NCI-H2029 treated with DMSO at 0.1 percent for 48 hours (cell line): ENCODE measurements around the gene CCDC188.

Experiments
- DNase-seq: peaks from one replicate; lab custom pipeline; 2025; lab: John Stamatoyannopoulos, UW

Gene CCDC188

DNA sequence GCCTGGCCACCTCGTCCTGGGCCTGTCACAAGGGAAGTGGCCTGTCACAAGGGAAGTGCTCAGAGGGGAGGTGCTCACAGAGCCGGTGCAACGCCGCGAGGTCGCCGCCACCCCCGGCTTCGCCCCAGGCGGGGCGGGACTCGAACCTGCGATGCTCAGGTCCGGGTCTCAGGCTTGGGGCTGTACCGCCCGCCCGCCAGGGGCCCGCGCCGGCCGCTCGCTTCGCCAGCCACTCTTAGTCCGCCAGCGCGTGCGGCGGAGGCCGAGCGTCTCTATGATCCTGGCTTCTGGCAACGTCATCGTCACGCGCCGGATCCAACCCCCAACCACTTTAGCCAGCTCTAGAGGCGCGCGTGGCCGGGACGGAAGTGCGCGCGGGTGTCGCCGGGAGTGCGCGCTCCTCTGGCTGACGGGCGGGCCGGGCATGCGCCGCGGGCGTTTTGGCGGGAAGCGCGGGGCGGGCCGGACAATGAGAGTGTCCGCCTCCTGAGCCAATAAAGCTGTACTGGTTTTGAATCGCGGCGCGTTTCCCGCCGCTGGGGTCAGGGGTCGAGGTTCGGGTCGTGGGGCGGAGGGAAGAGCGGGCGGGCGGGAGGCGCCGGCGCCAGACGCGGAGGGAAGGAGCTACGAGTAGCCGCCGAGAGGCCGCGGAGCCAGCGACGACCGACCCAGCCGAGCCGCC, 33.8 kb downstream of the CCDC188 start, which contains the start of gene TRMT2A:
Gene TRMT2A, minus strand, starts transcription at position 276 of the 682 bp plus-strand sequence. CDS start 320 bp downstream, outside the sequence.
- peak; percentile 92 for DNase-seq

DNA sequence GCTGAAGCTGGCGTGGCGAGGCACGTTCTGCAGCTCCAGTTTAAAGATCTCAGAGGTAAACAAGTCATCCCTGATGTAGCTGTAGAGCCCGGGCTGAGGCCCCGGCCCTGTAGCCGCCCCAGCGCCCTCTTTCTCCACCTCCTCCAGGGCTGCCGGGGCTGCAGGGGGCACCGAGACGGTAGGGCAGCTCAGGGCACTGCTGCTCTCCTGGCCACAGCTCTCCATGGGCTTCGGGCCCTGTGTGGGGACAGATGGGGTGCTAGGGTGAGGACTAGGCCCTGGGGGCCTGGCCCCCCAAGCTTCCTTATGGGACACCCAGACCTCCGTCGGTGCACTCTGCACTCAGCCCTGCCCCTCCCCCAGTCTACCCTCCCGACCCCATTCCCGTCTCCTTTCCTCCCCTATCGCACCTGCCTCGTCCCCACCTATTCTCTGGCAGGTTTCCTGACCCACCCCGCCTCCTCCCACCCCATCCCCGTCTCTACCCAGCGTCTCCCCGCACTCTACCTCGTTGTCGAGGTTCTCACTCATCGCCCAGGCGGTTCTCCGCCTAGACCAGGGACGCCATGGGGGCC, 34.4 kb downstream of the CCDC188 start:
- DNase-seq: no peak

DNA sequence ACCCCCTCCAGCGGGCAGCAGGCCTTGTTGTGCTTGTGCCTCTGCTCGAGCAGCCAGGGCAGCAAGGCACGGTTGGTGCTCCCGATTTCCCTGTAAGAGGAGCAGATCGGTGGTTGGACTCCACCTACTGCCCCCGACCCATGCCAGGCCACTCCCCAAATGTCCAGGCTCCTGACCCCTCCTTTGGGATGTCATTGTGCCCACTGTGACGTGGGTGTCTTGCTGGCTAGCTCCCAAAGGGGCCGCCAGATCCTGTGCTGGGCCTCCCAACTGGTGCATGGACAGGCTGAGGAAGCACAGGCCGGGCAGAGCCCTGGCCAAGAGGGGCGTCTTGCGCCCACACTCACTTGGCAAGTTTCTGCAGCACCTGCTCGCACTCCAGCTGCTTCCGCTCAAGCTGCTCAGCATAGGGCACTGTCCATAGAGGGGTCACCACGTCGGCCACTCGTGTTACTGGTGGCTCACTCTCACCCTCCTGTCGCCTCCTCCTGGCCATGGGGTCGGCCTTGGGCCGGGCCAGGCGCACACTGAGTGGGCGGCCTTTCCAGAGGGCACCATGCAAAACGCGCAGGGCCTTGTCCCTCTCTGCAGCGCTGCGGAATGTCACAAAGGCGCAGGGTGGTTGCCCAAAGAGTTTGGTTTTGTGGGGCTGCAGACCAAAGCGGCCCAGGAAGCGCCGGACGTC, 35.0 kb downstream of the CCDC188 start, which contains the start of gene RANBP1:
Gene RANBP1, plus strand, starts transcription at position 414 of the 685 bp plus-strand sequence. Its CDS starts 81 bp downstream, at position 495.
- no peak for DNase-seq

DNA sequence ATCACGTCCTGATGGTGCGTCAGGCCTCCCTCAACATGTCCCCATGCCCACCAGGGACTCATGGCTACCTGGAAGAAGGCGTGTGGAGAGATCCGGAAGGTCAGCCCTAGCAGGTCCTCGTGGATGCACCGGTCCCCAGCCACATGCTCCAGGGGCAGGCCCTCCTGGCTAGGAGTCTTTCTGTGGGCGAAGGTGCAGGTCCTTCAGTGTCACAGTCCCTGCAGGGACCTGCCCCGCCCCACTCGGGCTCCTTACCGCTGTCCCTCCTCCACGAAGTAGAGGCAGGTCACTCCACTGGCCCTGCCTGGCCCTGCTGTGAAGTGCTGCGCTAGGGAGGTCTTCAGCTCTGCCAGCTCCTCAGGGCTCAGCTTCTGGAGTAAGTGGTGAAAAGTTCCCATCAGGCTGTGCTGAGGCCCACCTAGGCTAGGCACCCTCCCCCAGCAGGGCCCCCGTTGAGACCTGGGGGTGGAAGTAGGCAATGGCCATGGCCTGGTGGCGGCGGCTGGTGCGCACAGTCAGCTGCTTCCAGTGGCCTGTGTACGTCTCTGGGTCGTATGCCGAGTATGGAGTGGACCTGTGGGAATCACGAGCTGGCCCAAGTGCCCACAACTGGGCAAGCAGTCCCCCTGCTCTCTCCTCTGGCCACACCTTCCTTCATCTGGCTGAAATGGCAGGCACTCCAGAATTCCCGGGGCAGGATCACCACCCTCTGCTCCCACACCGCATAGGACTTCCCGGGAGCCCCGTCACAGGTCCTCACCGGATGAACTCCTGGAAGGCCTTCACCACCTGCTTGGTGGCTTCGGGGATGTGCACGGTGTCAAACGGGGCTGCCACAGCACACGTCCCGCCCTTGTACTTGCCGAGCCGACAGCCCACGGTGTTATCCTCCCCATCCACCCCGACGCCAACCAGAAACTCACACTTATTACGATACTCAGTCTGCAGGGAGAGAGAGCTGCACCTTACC, 36.1 kb downstream of the CCDC188 start:
- no peak for DNase-seq

DNA sequence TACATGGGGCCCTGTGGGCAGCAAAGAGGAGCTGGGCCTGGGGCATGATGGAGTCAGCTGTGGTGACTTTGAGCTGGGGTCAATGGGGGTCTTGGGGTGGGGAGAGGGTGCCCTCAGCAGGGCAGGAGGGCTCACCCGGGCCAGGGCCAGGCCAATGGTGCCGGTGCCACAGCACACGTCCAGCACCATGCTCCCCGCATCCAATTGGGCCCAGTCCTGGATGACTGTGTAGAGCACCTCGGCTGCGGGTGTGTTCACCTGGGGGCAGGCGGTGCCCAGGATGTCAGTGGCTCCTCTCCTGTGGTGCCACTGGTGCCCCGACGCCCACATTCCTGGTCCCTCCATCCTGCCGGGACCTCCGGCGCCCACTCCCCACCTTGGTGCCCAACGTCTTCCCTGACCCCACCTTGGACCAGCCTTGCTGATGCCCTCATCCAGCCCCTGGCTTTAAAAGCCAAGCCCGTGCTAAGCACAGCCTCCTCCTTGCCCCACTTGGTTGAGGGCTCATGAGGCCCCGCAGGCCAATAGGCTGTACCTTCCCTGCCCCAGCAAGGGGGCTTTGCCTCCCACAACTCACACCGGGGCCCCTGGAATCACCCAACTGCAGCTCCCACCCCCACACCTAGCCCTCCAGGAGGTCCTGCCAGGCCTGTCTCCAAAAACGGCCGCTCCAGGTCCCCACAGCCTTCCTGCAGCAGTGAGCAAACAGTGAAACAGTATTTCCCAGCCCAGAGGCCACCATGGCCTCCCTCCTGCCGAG, 37.1 kb downstream of the CCDC188 start:
- DNase-seq: no peak

DNA sequence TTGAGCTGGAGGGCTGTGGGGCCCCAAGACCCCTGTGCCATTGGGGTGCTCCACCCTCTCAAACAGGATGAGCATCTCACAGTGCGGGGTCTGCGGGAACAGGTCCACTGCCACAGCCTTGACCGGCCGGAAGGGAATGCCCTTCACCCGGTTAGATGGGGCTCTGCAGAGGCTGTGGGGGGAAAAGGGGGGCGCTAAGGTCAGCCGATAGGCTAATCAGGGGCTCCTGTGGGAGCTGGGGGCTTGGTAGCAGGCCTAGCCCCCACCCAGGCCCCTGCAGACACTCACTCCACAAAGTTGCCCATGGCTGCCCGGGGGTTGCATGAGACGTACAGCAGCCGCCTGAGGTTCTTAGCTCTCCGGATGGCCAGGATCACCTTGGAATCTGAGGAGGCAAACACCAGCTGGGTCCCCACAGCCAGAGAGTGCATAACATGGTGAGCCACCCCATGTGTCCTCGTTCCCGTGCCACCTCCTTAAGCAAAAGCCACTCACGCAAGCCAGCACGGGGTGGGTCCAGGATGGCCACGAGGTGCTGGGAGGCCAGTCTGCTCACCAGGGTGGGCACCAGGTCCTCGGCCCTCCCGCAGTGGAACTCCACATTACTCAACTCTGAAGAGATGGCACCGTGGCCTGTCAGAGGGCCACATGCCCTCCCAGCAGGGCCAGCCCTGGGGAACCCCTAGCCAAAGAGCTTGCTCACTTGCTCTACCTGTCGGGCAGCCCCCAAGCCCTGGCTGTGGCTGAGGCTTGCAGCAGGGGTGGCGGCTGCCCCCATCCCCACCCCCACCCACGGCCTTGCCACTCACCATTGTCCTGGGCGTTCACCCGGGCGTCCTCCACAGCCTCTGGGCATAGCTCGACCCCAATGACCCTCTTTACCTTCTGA, 38.0 kb downstream of the CCDC188 start:
- no peak for DNase-seq

DNA sequence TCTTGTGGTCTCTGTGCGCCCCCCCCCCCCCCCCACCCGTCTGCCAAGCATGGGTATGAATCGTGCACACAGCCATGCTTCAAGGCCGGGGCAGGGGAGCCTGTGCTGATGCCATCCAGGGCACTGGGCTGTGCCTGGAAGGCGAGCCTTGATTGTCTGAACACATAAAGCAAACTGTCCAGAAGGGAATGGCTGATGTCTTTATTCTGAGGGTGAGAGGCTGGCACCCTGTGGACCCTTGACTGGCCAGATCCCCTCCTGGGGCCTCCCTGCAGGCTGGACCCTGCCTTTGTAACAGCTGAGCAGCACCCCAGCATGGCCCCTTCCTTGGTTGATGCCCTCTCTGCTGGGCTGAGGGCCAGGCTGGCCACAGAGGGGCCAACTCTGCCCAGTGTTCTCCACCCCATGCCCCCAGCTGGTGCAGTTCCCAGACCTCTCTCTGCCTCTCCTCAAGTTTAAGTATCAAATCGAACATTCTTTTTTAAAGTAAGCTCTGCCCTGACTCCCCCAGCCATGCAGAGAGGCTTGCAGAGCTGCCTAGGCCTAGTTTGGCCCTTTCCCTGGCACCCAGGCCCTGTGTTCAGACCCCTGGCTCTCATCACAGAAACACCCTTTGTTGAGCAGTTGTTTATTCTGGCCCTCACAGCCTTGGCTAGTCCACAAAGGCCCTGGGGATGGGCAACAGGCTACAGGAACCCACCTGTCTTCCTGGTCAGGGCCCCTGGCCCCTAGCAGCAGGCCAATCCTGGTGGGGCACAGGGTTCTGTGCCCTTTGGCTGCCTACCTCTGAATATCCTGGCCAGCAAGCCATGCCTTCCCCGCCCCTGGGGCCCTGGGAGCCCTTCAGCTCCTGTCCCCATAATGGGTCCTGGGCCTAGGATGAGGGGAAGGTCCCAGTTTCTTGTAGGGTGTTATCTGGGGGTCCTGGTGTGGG, 38.9 kb downstream of the CCDC188 start:
- DNase-seq: no peak

DNA sequence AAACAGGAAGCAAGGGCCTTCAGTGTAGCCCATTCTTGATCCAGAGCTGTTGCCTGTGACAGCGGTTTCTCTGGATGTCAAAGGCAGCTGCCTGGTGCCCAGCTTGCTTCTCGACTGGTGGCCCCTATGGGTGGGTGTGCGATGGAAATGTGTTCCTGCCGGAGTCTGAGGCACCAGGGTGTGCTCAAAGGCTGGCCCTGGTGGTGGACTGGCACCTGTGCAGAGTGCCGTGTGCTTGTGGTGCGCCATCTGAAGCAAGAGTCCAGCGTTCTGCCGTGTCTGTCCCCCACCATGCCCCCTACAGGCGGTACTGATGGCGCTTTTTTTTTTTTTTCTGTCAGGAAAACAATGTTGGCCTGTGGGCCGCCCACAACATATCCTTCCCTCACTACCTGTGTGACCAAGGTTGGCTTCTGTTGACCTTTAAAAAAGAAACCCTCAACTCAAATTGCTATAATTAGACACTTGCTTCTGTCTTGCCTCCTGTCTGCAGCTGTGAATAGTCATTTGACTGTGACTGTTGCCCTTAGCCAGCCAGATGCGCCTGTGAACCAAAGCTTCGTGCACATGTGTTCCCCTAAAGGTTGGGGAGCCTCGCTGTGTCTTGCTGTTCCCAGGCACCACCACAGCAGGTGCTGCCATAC, 39.7 kb downstream of the CCDC188 start:
- no peak for DNase-seq

DNA sequence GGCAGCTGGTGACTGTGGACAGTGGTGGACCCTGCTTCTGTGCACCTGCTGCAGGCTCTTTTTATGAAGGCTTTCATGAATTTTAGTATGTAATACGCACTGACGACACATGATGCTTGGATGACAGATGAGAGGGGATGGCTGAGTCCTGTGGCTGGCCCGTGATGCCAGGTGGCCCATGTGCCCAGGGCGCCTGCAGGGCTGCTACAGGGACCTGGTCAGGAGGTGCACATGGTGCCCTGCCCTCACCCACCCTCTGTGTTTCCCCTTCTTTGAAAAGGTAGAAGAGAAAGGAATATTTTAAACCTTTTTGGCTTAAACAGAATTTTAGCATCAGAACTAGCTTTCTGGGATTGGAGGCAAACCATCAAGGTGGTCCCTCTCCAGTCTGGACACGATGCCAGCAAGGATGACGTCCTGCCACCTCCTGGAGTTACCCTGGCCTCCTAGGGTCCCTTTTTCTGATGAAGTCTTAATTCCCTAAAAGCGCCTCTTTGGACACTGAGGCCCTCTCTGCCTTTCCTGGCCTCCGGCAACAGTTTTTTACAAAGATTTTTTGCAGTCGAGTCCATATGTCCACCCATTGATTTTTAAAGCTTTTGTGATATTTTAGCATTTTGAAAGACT, 40.4 kb downstream of the CCDC188 start:
- DNase-seq: no peak

DNA sequence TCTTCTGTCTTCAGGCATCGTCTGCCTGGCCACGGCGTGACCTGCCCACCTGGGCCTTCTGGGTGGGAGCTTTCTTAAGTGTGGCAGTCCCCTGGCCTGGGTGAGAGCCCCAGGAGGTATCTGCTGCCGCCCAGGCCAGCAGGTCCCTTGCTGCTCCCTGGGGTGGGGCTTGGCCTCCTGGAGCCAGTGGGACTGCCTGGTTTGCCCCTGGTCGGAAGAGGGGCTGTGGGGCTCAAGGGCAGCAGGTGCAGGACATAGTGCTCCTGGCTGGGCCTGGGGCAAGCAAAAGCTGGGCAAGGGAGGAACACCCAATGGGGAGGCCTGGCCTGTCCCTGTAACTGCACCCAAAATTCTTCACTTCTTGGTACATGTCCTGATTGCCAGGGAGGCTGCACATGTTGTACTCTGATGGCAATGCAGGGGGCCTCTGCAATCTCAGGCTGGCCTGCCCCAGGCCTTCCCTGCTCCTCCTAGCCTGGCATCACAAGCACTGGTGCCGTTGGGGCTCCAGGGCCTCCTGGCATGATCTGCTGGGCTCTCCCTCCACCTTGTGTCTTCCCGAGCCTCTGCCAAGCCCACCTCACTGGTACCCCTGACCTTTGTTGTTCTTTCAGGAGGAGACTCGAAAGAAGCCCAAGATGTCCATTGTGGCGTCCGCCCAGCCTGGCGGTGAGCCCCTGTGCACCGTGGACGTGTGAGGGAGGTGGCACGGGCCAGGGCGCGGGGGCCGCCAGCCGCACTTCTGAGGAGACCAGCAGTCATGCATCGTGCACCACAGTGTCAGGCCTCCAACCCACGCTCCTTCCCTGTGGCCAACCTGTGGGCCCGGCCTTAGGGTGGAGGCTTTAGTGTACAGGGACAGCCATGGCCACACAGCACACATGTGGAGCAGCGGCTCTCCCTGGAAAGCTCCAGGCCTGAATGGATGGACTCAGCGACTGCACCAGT, 41.2 kb downstream of the CCDC188 start:
- DNase-seq: no peak

DNA sequence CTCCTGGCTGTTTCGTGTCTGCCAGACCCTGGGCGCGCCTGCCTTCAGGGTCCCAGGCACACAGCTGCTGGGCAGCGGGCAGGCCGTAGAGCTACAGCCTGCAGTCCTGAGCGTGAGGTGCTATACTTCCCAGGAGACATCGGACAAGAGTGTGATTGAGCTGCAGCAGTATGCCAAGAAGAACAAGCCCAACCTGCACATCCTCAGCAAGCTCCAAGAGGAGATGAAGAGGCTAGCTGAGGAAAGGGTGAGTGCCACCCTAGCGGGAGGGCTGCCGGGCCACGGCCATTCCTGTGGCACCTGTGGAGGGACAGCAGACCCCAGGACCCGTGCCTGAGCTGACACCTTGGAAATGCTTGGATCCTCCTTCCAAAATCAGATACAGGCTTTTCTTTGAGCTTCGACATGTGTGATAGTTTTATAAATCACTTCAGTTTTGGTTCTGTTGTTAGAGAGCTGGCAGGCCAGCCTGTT, 42.1 kb downstream of the CCDC188 start:
- DNase-seq: no peak

DNA sequence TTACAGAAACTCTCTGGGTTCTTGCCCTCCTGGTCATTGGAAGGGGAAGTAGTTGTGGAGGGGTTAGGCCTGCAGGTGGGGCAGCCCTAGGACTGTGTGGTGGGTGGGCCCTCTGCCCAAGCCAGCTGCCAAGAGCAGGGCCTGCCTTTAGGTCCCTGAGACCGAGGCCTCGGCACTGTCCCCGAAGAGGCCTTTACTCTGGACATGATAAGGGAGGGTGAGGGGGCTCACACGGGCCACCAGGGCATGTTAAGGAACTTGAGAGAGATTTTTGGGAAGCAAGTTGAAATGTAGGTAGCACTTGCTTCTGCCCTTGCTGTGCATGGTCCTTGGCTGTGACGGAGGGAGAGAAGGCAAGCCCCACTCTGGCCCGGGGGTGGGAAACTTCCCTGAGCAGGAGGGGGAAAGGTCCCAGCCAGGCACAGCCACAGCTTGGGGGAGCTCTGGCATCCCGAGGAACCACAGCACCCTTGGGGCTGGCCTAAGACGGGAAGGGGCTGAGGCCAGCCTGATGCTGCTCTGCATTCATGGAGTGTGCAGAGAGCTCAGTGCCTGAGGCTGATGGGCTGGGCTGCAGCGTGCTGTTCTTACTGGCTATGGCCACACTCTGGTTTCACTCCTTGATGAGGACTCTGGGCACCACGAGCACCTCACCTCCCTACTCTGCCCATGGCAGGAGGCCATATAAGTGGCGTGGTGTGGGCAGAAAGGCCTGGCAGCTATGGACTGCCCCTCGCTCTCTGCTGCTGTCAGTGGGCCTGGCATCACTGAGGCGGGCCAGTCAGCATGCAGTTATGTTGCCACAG, 42.7 kb downstream of the CCDC188 start:
- DNase-seq: no peak

DNA sequence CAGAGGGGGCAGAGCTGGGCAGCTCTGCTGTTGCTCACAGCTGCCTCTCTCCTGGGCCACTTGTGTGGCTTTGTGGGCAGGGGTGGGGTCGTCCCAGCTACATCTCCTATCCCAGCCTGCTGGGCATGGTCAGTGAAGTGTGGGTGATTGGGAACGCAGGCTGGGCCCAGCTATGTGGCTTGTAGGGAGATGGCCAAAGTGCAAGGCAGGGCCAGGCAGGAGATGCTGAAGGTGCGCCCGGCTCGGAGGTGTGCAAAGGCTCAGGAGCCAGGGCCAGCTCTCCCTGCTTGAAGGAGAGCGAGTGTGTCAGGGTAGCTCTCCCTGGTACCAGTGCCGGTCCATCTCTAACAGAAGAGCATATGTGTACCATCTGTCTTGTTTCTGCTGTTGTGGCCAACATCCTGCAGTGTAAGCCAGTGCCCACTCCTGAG, 43.4 kb downstream of the CCDC188 start:
- DNase-seq: no peak

DNA sequence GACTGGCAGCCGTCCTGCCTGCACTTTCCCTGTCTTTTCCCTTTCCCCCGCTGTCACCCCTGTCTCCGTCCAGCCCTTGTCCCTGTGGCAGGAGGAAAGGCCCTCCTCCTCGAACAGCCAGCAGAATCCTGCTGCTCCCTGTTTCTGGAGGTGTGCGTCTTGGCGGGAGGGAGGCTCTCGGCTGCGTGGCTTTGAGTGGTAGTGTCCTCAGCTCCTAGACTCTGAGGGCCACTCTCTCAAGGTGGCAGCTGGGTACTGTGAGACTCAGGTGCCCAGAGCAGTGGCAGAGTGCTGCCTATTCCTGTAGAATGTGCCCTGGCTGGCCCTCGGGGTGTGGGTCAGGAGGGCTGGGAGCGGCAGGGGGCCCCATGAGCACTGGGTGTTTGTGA, 44.0 kb downstream of the CCDC188 start:
- no peak for DNase-seq

DNA sequence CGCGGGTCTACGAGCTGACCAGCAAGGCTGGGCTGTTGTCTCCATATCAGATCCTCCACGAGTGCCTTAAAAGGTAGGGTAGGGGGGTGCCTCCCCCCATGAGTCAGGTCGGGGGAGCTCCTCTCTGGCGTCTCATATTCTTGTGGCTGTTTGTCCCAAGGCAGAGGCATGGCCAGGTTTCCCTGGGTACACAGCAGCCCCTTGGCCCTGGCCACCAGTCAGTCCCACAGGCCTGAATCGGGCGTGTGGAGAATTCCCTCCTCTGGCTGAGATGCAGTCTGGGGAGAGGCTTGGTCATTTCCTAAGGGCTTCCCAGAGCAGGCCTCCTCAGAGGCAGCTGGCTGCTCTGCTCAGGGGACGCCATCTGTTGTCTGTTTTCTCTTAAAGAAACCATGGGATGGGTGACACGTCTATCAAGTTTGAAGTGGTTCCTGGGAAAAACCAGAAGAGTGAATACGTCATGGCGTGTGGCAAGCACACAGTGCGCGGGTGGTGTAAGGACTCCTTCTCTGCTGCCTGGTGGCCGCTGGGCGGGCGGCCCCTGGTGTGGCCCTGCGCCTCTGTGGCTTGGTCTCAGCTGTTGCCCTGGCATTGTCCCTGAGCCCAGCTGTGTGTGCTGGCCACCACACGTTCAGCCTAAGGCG, 44.5 kb downstream of the CCDC188 start:
- DNase-seq: no peak
